Heart left ventricle (tissue), 13 donors: ENCODE results near the gene MAPKAP1.

Experiments
- CTCF ChIP-seq, 12 donors: fragments of 200-600 bp; sonication (generic) in 4 of 12; IDR thresholded peaks; one replicate each; pipeline versions ENCODE4 v1.5.0 to v1.8.0; 2018 to 2022; ENCODE audit warnings: antibody characterized with exemption in 12 of 12, mild to moderate bottlenecking in 5 of 12
- POLR2A ChIP-seq, 2 donors: fragments of 450-650 bp; IDR thresholded peaks; one replicate each; pipeline ENCODE4 v1.6.1; 2017; ENCODE audit warnings: antibody characterized with exemption in 2 of 2, mild to moderate bottlenecking in 2 of 2, moderate library complexity in 2 of 2
- donor health status: ischemic (EF 13 %, LVEDD 7.1; RV severe dilation, severe dysfunction).
- donor health status: DM: no; HTN: yes; CAD: no.
- donor health status: DM: no; HTN: no; CAD: no.
- donor health status: ischemic (EF 25% LVEDD 6.9; RV normal size, moderate dysfunction).
- donor health status: ischemic (EF 25% LVEDD 5.7; RV mildly dilated, moderate dysfunction).
- donor health status: ischemic (EF 35%, LVEDD 5.7; RV mildly dilated, moderate dysfunction).
- donor health status: nonischemic (EF 11% LVEDD 7.7; RV severe dilation, severe dysfunction).
- donor health status: DM: yes; HTN: yes; CAD: no.
- donor health status: PGD.
- donor health status: ischemic (EF 29% LVEDD 5.4; RV normal size, mild dysfunction).
- donor health status: nonischemic (EF 23%, LVEDD 6.1; RV moderate dilation, normal function).

- TF ChIP-seq CTCF (IDR thresholded peaks at IDR 0.05) (no peak), POLR2A (IDR thresholded peaks at IDR 0.05) (no peak)
Measured at GRCh38 chr9:125484350-125485282, 222.4 kb downstream of the MAPKAP1 start.
